Right renal pelvis (tissue), 4 donors: ENCODE measurements around the gene MAP4K4. TPM values are rescaled to one million over a fixed set of nuclear protein-coding genes. Genes with fewer than 3 reads are reported as not detected.

Experiments
- DNase-seq, 4 donors: peaks; one replicate each; pipeline ENCODE4 v3.0.0-alpha.2; 2013; ENCODE audit warnings: low read depth in 4 of 4, low spot score in 3 of 4, missing footprints in 1 of 4
- polyA plus RNA-seq, 4 donors: library from polyadenylated mRNA; unstranded; fragments of 120-200 nt; gene quantifications; one replicate each; pipeline ENCODE4 v1.2.1, GENCODE V29; 2013; ENCODE audit not compliant: insufficient read length in 4 of 4

MAP4K4 gene
- polyA plus RNA-seq, 4 donors, result 67.5 to 82.6 (median 78.0) TPM

GRCh38 chr2:101858910-101859309 is 161.4 kb downstream of the MAP4K4 start:
- DNase-seq, result no peak

- DNase-seq, result no peak
These were observed 162.1 kb downstream of the MAP4K4 start for GRCh38 chr2:101859604-101860003.

GRCh38 chr2:101860157-101860556 is 162.7 kb downstream of the MAP4K4 start:
- no peak for DNase-seq

GRCh38 chr2:101860782-101861181 is 163.3 kb downstream of the MAP4K4 start:
- DNase-seq, result no peak

- DNase-seq, result no peak
These were observed 163.9 kb downstream of the MAP4K4 start for GRCh38 chr2:101861382-101861781.

GRCh38 chr2:101863534-101863933 is 166.0 kb downstream of the MAP4K4 start:
- no peak for DNase-seq

- DNase-seq, result no peak
These were observed 166.9 kb downstream of the MAP4K4 start for GRCh38 chr2:101864426-101864825.

GRCh38 chr2:101868525-101868924 is 171.0 kb downstream of the MAP4K4 start:
- DNase-seq, result no peak

GRCh38 chr2:101869527-101869926 is 172.0 kb downstream of the MAP4K4 start:
- DNase-seq, result no peak

GRCh38 chr2:101870444-101870843 is 172.9 kb downstream of the MAP4K4 start:
- DNase-seq, result no peak

GRCh38 chr2:101871480-101871879 is 174.0 kb downstream of the MAP4K4 start:
- DNase-seq, result no peak

GRCh38 chr2:101872480-101872879 is 175.0 kb downstream of the MAP4K4 start:
- no peak for DNase-seq

- no peak for DNase-seq
These were observed 176.0 kb downstream of the MAP4K4 start for GRCh38 chr2:101873543-101873942.

GRCh38 chr2:101874069-101874468 is 176.6 kb downstream of the MAP4K4 start:
- DNase-seq, result no peak

GRCh38 chr2:101879466-101879865 is 182.0 kb downstream of the MAP4K4 start:
- DNase-seq, result no peak

GRCh38 chr2:101881131-101881530 is 183.6 kb downstream of the MAP4K4 start:
- DNase-seq, result no peak

GRCh38 chr2:101882769-101883307 is 185.3 kb downstream of the MAP4K4 start:
- no peak for DNase-seq

GRCh38 chr2:101883860-101884259 is 186.4 kb downstream of the MAP4K4 start:
- DNase-seq, result peak in 1 of 4 donors; percentile 4

- DNase-seq, result no peak
These were observed 186.9 kb downstream of the MAP4K4 start for GRCh38 chr2:101884423-101884822.

GRCh38 chr2:101887328-101887727 is 189.8 kb downstream of the MAP4K4 start:
- no peak for DNase-seq

GRCh38 chr2:101889460-101890098 is 192.1 kb downstream of the MAP4K4 start:
- no peak for DNase-seq

GRCh38 chr2:101892377-101892776 is 194.9 kb downstream of the MAP4K4 start:
- DNase-seq, result no peak
